ENCODE results near the gene IL12RB1. TPM values are rescaled to one million over a fixed set of nuclear protein-coding genes. Genes with fewer than 3 reads are reported as not detected.

Gene IL12RB1
- total and polyA plus RNA-seq, 2 of the 13 experiments (the other 11 are each of a cell fraction or from before 2014, with no cell fraction given): 0.03 to 0.04 TPM

DNA sequence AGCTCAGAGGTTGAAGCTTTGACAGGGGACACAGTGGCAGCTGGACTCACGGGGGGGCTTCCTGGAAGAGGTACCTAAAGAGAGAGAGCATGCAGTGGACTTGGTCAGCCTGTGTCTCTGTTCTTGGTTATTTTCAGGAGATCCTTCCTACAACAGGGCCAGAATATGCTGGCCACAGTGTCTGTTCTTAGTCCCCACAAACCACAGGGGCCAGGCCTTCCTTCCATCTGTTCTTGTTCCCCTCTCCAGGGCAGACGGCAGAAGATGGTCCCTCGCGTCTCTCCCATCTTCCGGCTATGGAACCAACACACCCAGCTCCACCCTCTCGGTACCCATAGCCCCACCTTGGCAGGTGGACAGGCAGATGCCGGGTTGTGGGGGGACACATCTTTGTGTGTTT lies 35.7 kb upstream of the IL12RB1 start:
- POLR2A ChIA-PET: interaction anchor here (0.8 kb wide), 1 partner anchor 52 kb away, joined by 3 read pairs; no protein-coding TSS in a partner anchor
- H3K27me3 ChIP-seq (ENCODE audit: control insufficient read depth in 1 of 2, insufficient read depth in 2 of 2, low read length in 2 of 2): no peaks in the 10 kb centered on the region
- no peaks in the 10 kb centered on the region for H3K9me3 ChIP-seq (ENCODE audit: low read length)
- no peak overlapping the region for H2AFZ ChIP-seq (ENCODE audit: low read length)
- no peak overlapping the region for H3K4me2 ChIP-seq (ENCODE audit: low read depth, low read length)
- no peak overlapping the region for H3K9ac ChIP-seq (ENCODE audit: insufficient read depth, low read depth, low read length)
- CTCF ChIA-PET (ENCODE audit: low intra/inter-chr PET ratio, low total read pairs): no interaction called here
- no peak overlapping the region for H3K4me3 ChIP-seq (replicated peaks in 1 of 3; ENCODE audit: insufficient read depth in 1 of 3, low read depth in 2 of 3, low read length in 3 of 3)
- H3K27ac ChIP-seq (ENCODE audit: extremely low read length, insufficient read depth, low read length): no peak overlapping the region
- no peak for DNase-seq (ENCODE audit: low spot score)
- TF ChIP-seq, protein P1, sequence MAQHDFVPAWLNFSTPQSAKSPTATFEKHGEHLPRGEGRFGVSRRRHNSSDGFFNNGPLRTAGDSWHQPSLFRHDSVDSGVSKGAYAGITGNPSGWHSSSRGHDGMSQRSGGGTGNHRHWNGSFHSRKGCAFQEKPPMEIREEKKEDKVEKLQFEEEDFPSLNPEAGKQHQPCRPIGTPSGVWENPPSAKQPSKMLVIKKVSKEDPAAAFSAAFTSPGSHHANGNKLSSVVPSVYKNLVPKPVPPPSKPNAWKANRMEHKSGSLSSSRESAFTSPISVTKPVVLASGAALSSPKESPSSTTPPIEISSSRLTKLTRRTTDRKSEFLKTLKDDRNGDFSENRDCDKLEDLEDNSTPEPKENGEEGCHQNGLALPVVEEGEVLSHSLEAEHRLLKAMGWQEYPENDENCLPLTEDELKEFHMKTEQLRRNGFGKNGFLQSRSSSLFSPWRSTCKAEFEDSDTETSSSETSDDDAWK (CRISPR knock-in tag; IDR thresholded peaks at IDR 0.05): no peak
- TF ChIP-seq ZEB1 (IDR thresholded peaks at IDR 0.05; ENCODE audit: insufficient replicate concordance, low read depth): no peak
- no peak for TF ChIP-seq KMT2A (CRISPR knock-in tag; IDR thresholded peaks at IDR 0.05)
- TF ChIP-seq ZIK1 (CRISPR knock-in tag; IDR thresholded peaks at IDR 0.05; ENCODE audit: borderline replicate concordance, low read depth): no peak
- TF ChIP-seq ZBTB38 (CRISPR knock-in tag; IDR thresholded peaks at IDR 0.05): no peak
- no peak for TF ChIP-seq ZNF253 (CRISPR knock-in tag; IDR thresholded peaks at IDR 0.05; ENCODE audit: borderline replicate concordance)
- no peak for TF ChIP-seq POGK (CRISPR knock-in tag; conservative IDR thresholded peaks at IDR 0.05)
- TF ChIP-seq TMF1 (CRISPR knock-in tag; IDR thresholded peaks at IDR 0.05; ENCODE audit: low read depth): no peak
- TF ChIP-seq ZNF563 (CRISPR knock-in tag; IDR thresholded peaks at IDR 0.05): no peak
- no peak for TF ChIP-seq FOSL2 (CRISPR knock-in tag; IDR thresholded peaks at IDR 0.05)
- FAIRE-seq: no peak
- no TSS peak for BruUV-seq (replicated peaks)
- H4K20me1 ChIP-seq (ENCODE audit: insufficient read depth, low read length): no peaks in the 10 kb centered on the region
- in situ Hi-C loops (cut with HindIII; ENCODE audit: extremely low pct_ligation_motif_present, low pct_unique_long_range_greater_than_20kb) (no loop called here), intact Hi-C loops (cut with micrococcal nuclease; ENCODE audit: unreplicated experiment) (no loop called here)
- ATAC-seq: no peak
- H3K36me3 ChIP-seq (replicated peaks in 1 of 2; ENCODE audit: control insufficient read depth in 1 of 2, insufficient read depth in 2 of 2, low read length in 2 of 2): peaks cover 11 to 41% of the 10 kb centered on the region in 2 experiments
- peaks cover 16% of the 10 kb centered on the region for H3K79me2 ChIP-seq (ENCODE audit: insufficient read depth, low read length)
- 94% methylated on average over 7 of the region's 7 CpGs for WGBS (ENCODE audit: low lambda C conversion rate)
- peaks cover 19% of the 10 kb centered on the region for H3K4me1 ChIP-seq (ENCODE audit: insufficient read depth, low read length)
